Measurements from ENCODE around the gene CLSTN2.
A peak's percentile ranks its signal among the peaks of the same experiment; 100 is the strongest.

The CLSTN2 gene

GRCh38 chr3:140078940-140079339 is 144.0 kb downstream of the CLSTN2 start:
- Histone ChIP-seq H4K20me1 (ENCODE audit: insufficient read depth, low read length) (no peaks in the 10 kb centered on the region), H3K9ac (ENCODE audit: low read length) (no peak overlapping the region), H3F3A (ENCODE audit: insufficient read depth, low read length) (no peaks in the 10 kb centered on the region), H2AFZ (ENCODE audit: low read length) (no peak overlapping the region), H3K79me2 (ENCODE audit: low read length) (no peaks in the 10 kb centered on the region), H3K4me2 (ENCODE audit: low read depth, low read length) (no peak overlapping the region), H3K4me1 (ENCODE audit: low read length) (no peaks in the 10 kb centered on the region), H3K9me2 (replicated peaks; ENCODE audit: insufficient read depth, low read length) (no peaks in the 10 kb centered on the region), H3K27ac (ENCODE audit: low read length) (no peak overlapping the region), H3K36me3 (replicated peaks; ENCODE audit: insufficient read depth, low read length) (no peaks in the 10 kb centered on the region), H3K27me3 (replicated peaks; ENCODE audit: insufficient read depth, low read length) (no peaks in the 10 kb centered on the region), H3K9me3 (replicated peaks; ENCODE audit: insufficient read depth, low read length) (no peaks in the 10 kb centered on the region), H3K4me3 (ENCODE audit: low read length) (no peak overlapping the region)
- TF ChIP-seq EZH2phosphoT487 (IDR thresholded peaks at IDR 0.05; ENCODE audit: low read length) (no peak), EZH2 (optimal IDR thresholded peaks at IDR 0.05; ENCODE audit: low read depth, low read length) (no peak), CTCF (IDR thresholded peaks at IDR 0.05; ENCODE audit: low read length) (no peak)
- DNase-seq, result peak; percentile 51

- H3K9me3 ChIP-seq (replicated peaks; ENCODE audit: insufficient read depth, low read length), result no peaks in the 10 kb centered on the region
- H3K4me3 ChIP-seq (ENCODE audit: low read length), result no peak overlapping the region
- DNase-seq, result no peak
- no peaks in the 10 kb centered on the region for H4K20me1 ChIP-seq (ENCODE audit: insufficient read depth, low read length)
- no peak for TF ChIP-seq EZH2phosphoT487 (IDR thresholded peaks at IDR 0.05; ENCODE audit: low read length)
- no peak for TF ChIP-seq CTCF (IDR thresholded peaks at IDR 0.05; ENCODE audit: low read length)
- TF ChIP-seq EZH2 (optimal IDR thresholded peaks at IDR 0.05; ENCODE audit: low read depth, low read length), result no peak
- no peaks in the 10 kb centered on the region for H3K4me1 ChIP-seq (ENCODE audit: low read length)
- H2AFZ ChIP-seq (ENCODE audit: low read length), result no peak overlapping the region
- H3K79me2 ChIP-seq (ENCODE audit: low read length), result no peaks in the 10 kb centered on the region
- no peak overlapping the region for H3K9ac ChIP-seq (ENCODE audit: low read length)
- no peaks in the 10 kb centered on the region for H3K9me2 ChIP-seq (replicated peaks; ENCODE audit: insufficient read depth, low read length)
- H3K4me2 ChIP-seq (ENCODE audit: low read depth, low read length), result no peak overlapping the region
- no peaks in the 10 kb centered on the region for H3K36me3 ChIP-seq (replicated peaks; ENCODE audit: insufficient read depth, low read length)
- no peak overlapping the region for H3K27ac ChIP-seq (ENCODE audit: low read length)
- H3F3A ChIP-seq (ENCODE audit: insufficient read depth, low read length), result no peaks in the 10 kb centered on the region
- H3K27me3 ChIP-seq (replicated peaks; ENCODE audit: insufficient read depth, low read length), result no peaks in the 10 kb centered on the region
These were observed 146.9 kb downstream of the CLSTN2 start for GRCh38 chr3:140081887-140082286.

GRCh38 chr3:140085001-140085400 is 150.0 kb downstream of the CLSTN2 start:
- Histone ChIP-seq H3K79me2 (ENCODE audit: low read length) (no peaks in the 10 kb centered on the region), H3K9me2 (replicated peaks; ENCODE audit: insufficient read depth, low read length) (no peaks in the 10 kb centered on the region), H3K4me2 (ENCODE audit: low read depth, low read length) (no peak overlapping the region), H3K4me3 (ENCODE audit: low read length) (no peak overlapping the region), H3K27ac (ENCODE audit: low read length) (no peak overlapping the region), H3K9me3 (replicated peaks; ENCODE audit: insufficient read depth, low read length) (no peaks in the 10 kb centered on the region), H2AFZ (ENCODE audit: low read length) (no peak overlapping the region), H3K36me3 (replicated peaks; ENCODE audit: insufficient read depth, low read length) (no peaks in the 10 kb centered on the region), H3F3A (ENCODE audit: insufficient read depth, low read length) (no peaks in the 10 kb centered on the region), H3K4me1 (ENCODE audit: low read length) (no peaks in the 10 kb centered on the region), H4K20me1 (ENCODE audit: insufficient read depth, low read length) (no peaks in the 10 kb centered on the region), H3K27me3 (replicated peaks; ENCODE audit: insufficient read depth, low read length) (no peaks in the 10 kb centered on the region), H3K9ac (ENCODE audit: low read length) (no peak overlapping the region)
- DNase-seq, result no peak
- no peak for TF ChIP-seq EZH2phosphoT487 (IDR thresholded peaks at IDR 0.05; ENCODE audit: low read length)
- no peak for TF ChIP-seq CTCF (IDR thresholded peaks at IDR 0.05; ENCODE audit: low read length)
- TF ChIP-seq EZH2 (optimal IDR thresholded peaks at IDR 0.05; ENCODE audit: low read depth, low read length), result no peak

All from MM.1S (cell line).